B cell (primary cell): ENCODE data around the gene JUP. TPM values are rescaled to one million over a fixed set of nuclear protein-coding genes. Genes with fewer than 3 reads are reported as not detected.

Experiments used
- ATAC-seq: fragments of 200-7000 bp; cut with Tn5 transposase; one replicate; pipeline ENCODE4 v1.10.0; 2021; ENCODE audit warnings: low read depth, mild to moderate bottlenecking, moderate number of reproducible peaks, moderate library complexity
- CTCF ChIA-PET: fragments of 350-600 bp; sonication (Branson Sonifier 250); formaldehyde crosslinking; loops from one replicate; lab custom pipeline; 2021; ENCODE audit warnings: antibody characterized with exemption, inconsistent platforms; lab: Charles Lee
- POLR2A ChIA-PET: fragments of 350-600 bp; sonication (Branson Sonifier 250); formaldehyde crosslinking; loops from one replicate; lab custom pipeline; 2021; ENCODE audit warnings: antibody characterized with exemption; lab: Charles Lee
- DNase-seq: peaks from one replicate; pipeline ENCODE4 v3.0.0; 2013
- H2AFZ ChIP-seq: 2 replicates; pipeline ENCODE4 v1.6.1; 2012; ENCODE audit warnings: mild to moderate bottlenecking, low read depth, low read length; ENCODE audit not compliant: insufficient read depth, poor library complexity, severe bottlenecking
- H3K27ac ChIP-seq, 2 donors: 1 replicate in 1 of 2; 2 replicates in 1 of 2; pipeline ENCODE4 v1.5.1; 2012 to 2013; ENCODE audit warnings: low read length in 2 of 2, mild to moderate bottlenecking in 2 of 2, moderate library complexity in 1 of 2
- H3K27me3 ChIP-seq, 4 experiments: fragments of 200-600 bp in 1 of 4; sonication (generic) in 1 of 4; replicated peaks in 1 of 4; 1 replicate in 2 of 4; 2 replicates in 2 of 4; pipeline versions ENCODE4 v1.6.1 to v1.7.0; 2013 to 2016; ENCODE audit warnings: low read length in 3 of 4, mild to moderate bottlenecking in 2 of 4, mixed read lengths in 1 of 4, moderate library complexity in 1 of 4; ENCODE audit not compliant: insufficient read depth in 4 of 4, control insufficient read depth in 3 of 4; ENCODE audit errors: control extremely low read depth in 1 of 4
- H3K36me3 ChIP-seq, 2 experiments: replicated peaks in 1 of 2; 1 replicate in 1 of 2; 2 replicates in 1 of 2; pipeline versions ENCODE4 v1.6.1 to v1.7.1; 2013; ENCODE audit warnings: low read length in 1 of 2; ENCODE audit not compliant: insufficient read depth in 2 of 2, control insufficient read depth in 1 of 2; ENCODE audit errors: control extremely low read depth in 1 of 2, extremely low read depth in 1 of 2
- H3K4me1 ChIP-seq, 2 donors: fragments of 200-600 bp in 1 of 2; sonication (generic) in 1 of 2; 1 replicate in 1 of 2; 2 replicates in 1 of 2; pipeline versions ENCODE4 v1.5.1 to v1.6.1; 2013 to 2017; ENCODE audit warnings: low read length in 2 of 2; ENCODE audit not compliant: control insufficient read depth in 2 of 2, insufficient read depth in 2 of 2
- H3K4me2 ChIP-seq: replicated peaks from 2 replicates; pipeline ENCODE3; 2012; ENCODE audit warnings: mild to moderate bottlenecking, low read depth, low read length; ENCODE audit not compliant: poor library complexity, severe bottlenecking
- H3K4me3 ChIP-seq, 5 experiments: fragments of 200-600 bp in 1 of 5; sonication (generic) in 1 of 5; 1 replicate in 3 of 5; 2 replicates in 2 of 5; pipeline versions ENCODE4 v1.5.1 to v1.7.0; 2011 to 2016; ENCODE audit warnings: low read length in 4 of 5, mild to moderate bottlenecking in 4 of 5, low read depth in 2 of 5, control low read depth in 1 of 5, moderate library complexity in 1 of 5; ENCODE audit not compliant: insufficient read depth in 1 of 5; ENCODE audit errors: control extremely low read depth in 1 of 5, extremely low read depth in 1 of 5
- H3K79me2 ChIP-seq: fragments of 200-600 bp; sonication (generic); one replicate; pipeline ENCODE4 v1.6.0; 2016; ENCODE audit warnings: low read length; ENCODE audit not compliant: control insufficient read depth, insufficient read depth
- H3K9ac ChIP-seq: fragments of 200-600 bp; sonication (generic); 2 replicates; pipeline ENCODE4 v1.6.1; 2017; ENCODE audit warnings: mild to moderate bottlenecking, low read length, moderate library complexity
- H3K9me3 ChIP-seq, 3 donors: one replicate each; pipeline versions ENCODE4 v1.6.1 to v1.7.1; 2013; ENCODE audit warnings: low read length in 2 of 3; ENCODE audit not compliant: control insufficient read depth in 2 of 3, insufficient read depth in 1 of 3; ENCODE audit errors: control extremely low read depth in 1 of 3
- H4K20me1 ChIP-seq: 2 replicates; pipeline ENCODE4 v1.6.0; 2012; ENCODE audit warnings: mild to moderate bottlenecking, low read length; ENCODE audit not compliant: insufficient read depth, control insufficient read depth, poor library complexity, severe bottlenecking
- H3K27ac Mint-ChIP-seq: one replicate; pipeline ENCODE4 v1.8.0; 2021; ENCODE audit warnings: mixed read lengths
- H3K27me3 Mint-ChIP-seq: one replicate; pipeline ENCODE4 v1.8.0; 2021; ENCODE audit warnings: mixed read lengths
- H3K4me1 Mint-ChIP-seq: one replicate; pipeline ENCODE4 v1.8.0; 2021; ENCODE audit warnings: mixed read lengths
- H3K4me3 Mint-ChIP-seq: one replicate; pipeline ENCODE4 v1.8.0; 2021; ENCODE audit warnings: mixed read lengths
- H3K9me3 Mint-ChIP-seq: one replicate; pipeline ENCODE4 v1.8.0; 2022; ENCODE audit warnings: mixed read lengths; ENCODE audit not compliant: insufficient read depth
- CTCF ChIP-seq: fragments of 200-600 bp; IDR thresholded peaks from one replicate; pipeline ENCODE4 v1.8.0; 2022; ENCODE audit warnings: antibody characterized with exemption, mild to moderate bottlenecking
- EZH2 ChIP-seq: IDR thresholded peaks from 2 replicates; pipeline ENCODE4 v1.6.1; 2012; ENCODE audit warnings: borderline replicate concordance, low read depth, mild to moderate bottlenecking, moderate library complexity, low read length; ENCODE audit not compliant: insufficient read depth, poor library complexity, severe bottlenecking
- WGBS: methylation state at CpG from one replicate; pipeline ENCODE4 v1.1.5; 2013; ENCODE audit warnings: missing lambda C conversion rate; ENCODE audit not compliant: insufficient coverage; 5-methylcytosine and 5-hydroxymethylcytosine counted together
- intact Hi-C: fragments of 100-400 bp; cut with micrococcal nuclease; formaldehyde crosslinking; loops from one replicate; pipeline ENCODE4 v1.10.0; 2022
- polyA plus RNA-seq: library from polyadenylated mRNA; depleted of rRNA; stranded (reverse); fragments of >200 nt; gene quantifications from 2 replicates; pipeline ENCODE4 v1.2.3, GENCODE V29; 2012
- total RNA-seq, 2 donors: library from RNA; stranded (reverse); fragments of 120-200 nt in 1 of 2; gene quantifications; 1 replicate in 1 of 2; 2 replicates in 1 of 2; pipeline versions ENCODE4 v1.2.3 to v1.2.4, GENCODE V29; 2013 to 2022

The JUP gene
- total and polyA plus RNA-seq, 2 donors (not counting 1 experiment from before 2014, with no cell fraction given): 62.9 to 63.3 TPM

- ChIA-PET CTCF (no interaction called here), POLR2A (interaction anchor here (0.7 to 1.1 kb wide), 2 partner anchors 29 to 1932 kb away, joined by 3 to 4 read pairs; partner anchors contain the start of gene KLHL11)
- H3K4me1 Mint-ChIP-seq: peaks cover 13% of the 10 kb centered on the region
- Histone ChIP-seq H3K4me3 (peak within 1 kb of the TSS; percentile 21 to 80 (median 67)), H3K4me2 (peak within 1 kb of the TSS; percentile 90), H3K9ac (peak within 1 kb of the TSS; percentile 88), H4K20me1 (no peaks in the 10 kb centered on the region), H3K36me3 (peaks cover 0 to 15% of the 10 kb centered on the region in 2 experiments), H3K9me3 (no peaks in the 10 kb centered on the region), H2AFZ (peak within 1 kb of the TSS; percentile 97), H3K79me2 (peaks cover 7% of the 10 kb centered on the region), H3K27ac (peak within 1 kb of the TSS in 1 of 2 donors; percentile 62), H3K4me1 (peaks cover 12 to 14% of the 10 kb centered on the region in 2 donors), H3K27me3 (peaks cover 0 to 13% (median 0%) of the 10 kb centered on the region in 4 experiments)
- under 1% methylated on average over 50 of the region's 72 CpGs for WGBS
- H3K27ac Mint-ChIP-seq: peak within 1 kb of the TSS; percentile 85
- peak within 1 kb of the TSS; percentile 92 for H3K4me3 Mint-ChIP-seq
- intact Hi-C loops: loop anchor here (1.0 kb wide), 2 partner anchors 25 to 29 kb away; partner anchors contain the start of genes KLHL11 and P3H4
- TF ChIP-seq CTCF (no peak), EZH2 (no peak)
- peak; percentile 86 for ATAC-seq
- H3K27me3 Mint-ChIP-seq: no peaks in the 10 kb centered on the region
- peak; percentile 72 for DNase-seq
- no peaks in the 10 kb centered on the region for H3K9me3 Mint-ChIP-seq
Observed at GRCh38 chr17:41835800-41836549, 49.5 kb upstream of the JUP start, which contains the start of gene NT5C3B. NT5C3B (minus strand) TSS chr17:41836232; CDS start chr17:41836193, 39 bp downstream.
